ENCODE results near the gene LYSMD4. TPM values are rescaled to one million over a fixed set of nuclear protein-coding genes. Genes with fewer than 3 reads are reported as not detected.

Gene LYSMD4
- total and polyA plus RNA-seq, 2 of the 13 experiments (the other 11 are each of a cell fraction or from before 2014, with no cell fraction given), result 7.4 to 8.5 TPM

DNA sequence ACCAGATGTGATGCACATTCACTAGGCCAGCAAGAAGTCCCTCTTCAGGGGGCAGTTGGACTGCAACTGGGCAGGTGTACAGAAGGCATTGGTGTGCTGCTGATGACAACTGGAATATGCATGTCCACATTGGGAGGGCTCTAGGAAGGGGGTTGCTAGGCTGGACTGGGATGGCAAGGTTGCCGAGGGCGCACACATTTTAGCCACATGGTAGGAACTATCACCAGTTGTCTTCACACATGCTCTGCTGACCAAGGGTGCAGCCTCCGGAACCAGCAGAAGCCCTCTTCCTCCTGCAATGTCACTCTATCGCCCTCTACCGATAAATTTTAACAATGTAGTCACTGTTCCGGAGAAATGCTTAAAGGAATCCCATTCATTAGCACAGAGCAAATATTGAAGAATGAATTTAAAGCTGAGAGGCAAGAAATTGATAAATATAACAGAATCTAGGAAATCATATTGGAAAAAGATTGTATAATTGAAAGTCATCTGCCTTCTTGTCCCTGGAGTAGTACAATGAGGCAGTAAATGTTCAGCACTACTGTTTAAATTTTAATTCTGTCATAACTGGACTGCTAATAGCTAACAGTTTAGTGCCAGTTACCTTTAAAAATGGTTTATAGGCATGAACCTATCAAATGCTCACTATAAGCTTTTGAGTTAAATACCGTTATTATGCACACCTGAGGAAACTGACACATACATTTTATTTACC lies 22.6 kb upstream of the LYSMD4 start (continued):
- TF ChIP-seq, protein P1, sequence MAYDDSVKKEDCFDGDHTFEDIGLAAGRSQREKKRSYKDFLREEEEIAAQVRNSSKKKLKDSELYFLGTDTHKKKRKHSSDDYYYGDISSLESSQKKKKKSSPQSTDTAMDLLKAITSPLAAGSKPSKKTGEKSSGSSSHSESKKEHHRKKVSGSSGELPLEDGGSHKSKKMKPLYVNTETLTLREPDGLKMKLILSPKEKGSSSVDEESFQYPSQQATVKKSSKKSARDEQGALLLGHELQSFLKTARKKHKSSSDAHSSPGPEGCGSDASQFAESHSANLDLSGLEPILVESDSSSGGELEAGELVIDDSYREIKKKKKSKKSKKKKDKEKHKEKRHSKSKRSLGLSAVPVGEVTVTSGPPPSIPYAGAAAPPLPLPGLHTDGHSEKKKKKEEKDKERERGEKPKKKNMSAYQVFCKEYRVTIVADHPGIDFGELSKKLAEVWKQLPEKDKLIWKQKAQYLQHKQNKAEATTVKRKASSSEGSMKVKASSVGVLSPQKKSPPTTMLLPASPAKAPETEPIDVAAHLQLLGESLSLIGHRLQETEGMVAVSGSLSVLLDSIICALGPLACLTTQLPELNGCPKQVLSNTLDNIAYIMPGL (CRISPR knock-in tag; IDR thresholded peaks at IDR 0.05; ENCODE audit: borderline replicate concordance in 1 of 2, low read depth in 1 of 2), result peak in 1 of 2 experiments; percentile 52; a peak in 1 of 4 replicates
- TF ChIP-seq POGZ (CRISPR knock-in tag; IDR thresholded peaks at IDR 0.05) (no peak), IRX3 (CRISPR knock-in tag; IDR thresholded peaks at IDR 0.05; ENCODE audit: borderline replicate concordance, low read depth) (no peak), ZNF20 (CRISPR knock-in tag; IDR thresholded peaks at IDR 0.05) (no peak), CENPT (CRISPR knock-in tag; IDR thresholded peaks at IDR 0.05; ENCODE audit: low read depth) (no peak), ZNF563 (CRISPR knock-in tag; IDR thresholded peaks at IDR 0.05) (no peak), HOXA3 (CRISPR knock-in tag; IDR thresholded peaks at IDR 0.05) (peak; percentile 37; the same call in 1 of the 2 replicates), NFRKB (IDR thresholded peaks at IDR 0.05) (no peak), MIER2 (CRISPR knock-in tag; IDR thresholded peaks at IDR 0.05) (peak; percentile 33; the same call in 1 of the 2 replicates), ZNF235 (CRISPR knock-in tag; IDR thresholded peaks at IDR 0.05; ENCODE audit: borderline replicate concordance) (no peak), MAFG (CRISPR knock-in tag; IDR thresholded peaks at IDR 0.05) (no peak), TEAD3 (CRISPR knock-in tag; optimal IDR thresholded peaks at IDR 0.05; ENCODE audit: borderline replicate concordance) (peak; percentile 19), ZNF776 (CRISPR knock-in tag; IDR thresholded peaks at IDR 0.05) (no peak), SMAD3 (CRISPR knock-in tag; IDR thresholded peaks at IDR 0.05) (peak; percentile 56; the same call in 1 of the 2 replicates), ZNF496 (CRISPR knock-in tag; IDR thresholded peaks at IDR 0.05; ENCODE audit: insufficient replicate concordance) (no peak), NCOA1 (CRISPR knock-in tag; IDR thresholded peaks at IDR 0.05) (no peak), MAFK (conservative IDR thresholded peaks at IDR 0.05 in 1 of 2, IDR thresholded peaks at IDR 0.05 in 1 of 2; ENCODE audit: low read length in 2 of 2) (no peak)
- TF ChIP-seq, protein P2, sequence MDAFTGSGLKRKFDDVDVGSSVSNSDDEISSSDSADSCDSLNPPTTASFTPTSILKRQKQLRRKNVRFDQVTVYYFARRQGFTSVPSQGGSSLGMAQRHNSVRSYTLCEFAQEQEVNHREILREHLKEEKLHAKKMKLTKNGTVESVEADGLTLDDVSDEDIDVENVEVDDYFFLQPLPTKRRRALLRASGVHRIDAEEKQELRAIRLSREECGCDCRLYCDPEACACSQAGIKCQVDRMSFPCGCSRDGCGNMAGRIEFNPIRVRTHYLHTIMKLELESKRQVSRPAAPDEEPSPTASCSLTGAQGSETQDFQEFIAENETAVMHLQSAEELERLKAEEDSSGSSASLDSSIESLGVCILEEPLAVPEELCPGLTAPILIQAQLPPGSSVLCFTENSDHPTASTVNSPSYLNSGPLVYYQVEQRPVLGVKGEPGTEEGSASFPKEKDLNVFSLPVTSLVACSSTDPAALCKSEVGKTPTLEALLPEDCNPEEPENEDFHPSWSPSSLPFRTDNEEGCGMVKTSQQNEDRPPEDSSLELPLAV (CRISPR knock-in tag; conservative IDR thresholded peaks at IDR 0.05; ENCODE audit: low read depth), result no peak
- TF ChIP-seq, protein P3, sequence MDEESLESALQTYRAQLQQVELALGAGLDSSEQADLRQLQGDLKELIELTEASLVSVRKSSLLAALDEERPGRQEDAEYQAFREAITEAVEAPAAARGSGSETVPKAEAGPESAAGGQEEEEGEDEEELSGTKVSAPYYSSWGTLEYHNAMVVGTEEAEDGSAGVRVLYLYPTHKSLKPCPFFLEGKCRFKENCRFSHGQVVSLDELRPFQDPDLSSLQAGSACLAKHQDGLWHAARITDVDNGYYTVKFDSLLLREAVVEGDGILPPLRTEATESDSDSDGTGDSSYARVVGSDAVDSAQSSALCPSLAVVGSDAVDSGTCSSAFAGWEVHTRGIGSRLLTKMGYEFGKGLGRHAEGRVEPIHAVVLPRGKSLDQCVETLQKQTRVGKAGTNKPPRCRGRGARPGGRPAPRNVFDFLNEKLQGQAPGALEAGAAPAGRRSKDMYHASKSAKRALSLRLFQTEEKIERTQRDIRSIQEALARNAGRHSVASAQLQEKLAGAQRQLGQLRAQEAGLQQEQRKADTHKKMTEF (CRISPR knock-in tag; IDR thresholded peaks at IDR 0.05), result 0 out of 2 replicates have a peak, but pooled peaks have one; percentile 45

Data from HepG2 (cell line).